GM12801 (cell line): ENCODE results near the gene TAS1R2.

Experiments used
- TF ChIP-seq, protein P1 (sequence below): IDR thresholded peaks from one replicate; pipeline ENCODE4 v1.5.1; 2011; ENCODE audit warnings: control low read depth; ENCODE audit not compliant: insufficient read length; ENCODE audit errors: extremely low read depth

TAS1R2 gene

DNA sequence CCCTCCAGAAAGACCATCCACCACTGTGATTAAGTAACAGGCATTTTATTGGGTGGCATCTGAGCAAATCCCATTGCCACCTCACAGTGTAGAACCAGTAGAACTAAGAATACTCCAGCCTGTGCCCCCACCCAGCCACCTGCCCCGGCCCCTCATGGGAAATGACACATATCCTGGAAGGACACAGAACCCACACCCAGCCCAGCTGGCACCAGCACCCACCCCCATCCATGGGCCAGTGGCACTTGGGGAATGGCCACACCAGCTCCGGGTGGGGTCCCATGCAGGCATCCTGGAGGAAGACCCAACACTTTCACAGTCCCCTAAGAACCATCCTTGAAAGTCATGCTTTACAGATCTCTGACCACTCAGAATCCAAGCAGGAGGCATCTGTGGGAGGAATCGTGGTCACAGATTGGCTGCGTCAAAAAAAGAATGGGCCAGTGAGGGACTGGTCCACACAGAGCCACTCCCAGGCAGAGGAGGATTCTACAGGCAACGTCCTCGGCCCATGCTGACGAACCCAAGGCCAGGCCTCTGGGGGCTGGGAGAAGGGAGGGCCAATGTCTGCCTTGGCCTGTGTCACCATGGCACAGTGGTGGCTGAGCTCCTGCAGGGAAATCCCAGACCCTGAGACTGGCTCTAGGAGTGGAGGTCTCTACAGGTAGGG lies 12.1 kb upstream of the TAS1R2 start:
- TF ChIP-seq, protein P1, sequence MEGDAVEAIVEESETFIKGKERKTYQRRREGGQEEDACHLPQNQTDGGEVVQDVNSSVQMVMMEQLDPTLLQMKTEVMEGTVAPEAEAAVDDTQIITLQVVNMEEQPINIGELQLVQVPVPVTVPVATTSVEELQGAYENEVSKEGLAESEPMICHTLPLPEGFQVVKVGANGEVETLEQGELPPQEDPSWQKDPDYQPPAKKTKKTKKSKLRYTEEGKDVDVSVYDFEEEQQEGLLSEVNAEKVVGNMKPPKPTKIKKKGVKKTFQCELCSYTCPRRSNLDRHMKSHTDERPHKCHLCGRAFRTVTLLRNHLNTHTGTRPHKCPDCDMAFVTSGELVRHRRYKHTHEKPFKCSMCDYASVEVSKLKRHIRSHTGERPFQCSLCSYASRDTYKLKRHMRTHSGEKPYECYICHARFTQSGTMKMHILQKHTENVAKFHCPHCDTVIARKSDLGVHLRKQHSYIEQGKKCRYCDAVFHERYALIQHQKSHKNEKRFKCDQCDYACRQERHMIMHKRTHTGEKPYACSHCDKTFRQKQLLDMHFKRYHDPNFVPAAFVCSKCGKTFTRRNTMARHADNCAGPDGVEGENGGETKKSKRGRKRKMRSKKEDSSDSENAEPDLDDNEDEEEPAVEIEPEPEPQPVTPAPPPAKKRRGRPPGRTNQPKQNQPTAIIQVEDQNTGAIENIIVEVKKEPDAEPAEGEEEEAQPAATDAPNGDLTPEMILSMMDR, result no peak

- TF ChIP-seq, protein P1, result no peak
These were observed 11.5 kb upstream of the TAS1R2 start for GRCh38 chr1:18870957-18871356.

- TF ChIP-seq, protein P1, result no peak
These were observed 10.6 kb upstream of the TAS1R2 start for GRCh38 chr1:18869847-18870594.

GRCh38 chr1:18868801-18869424 lies 9.5 kb upstream of the TAS1R2 start:
- TF ChIP-seq, protein P1, result no peak

- TF ChIP-seq, protein P1, result no peak
These were observed 8.9 kb upstream of the TAS1R2 start for GRCh38 chr1:18868354-18868753.

DNA sequence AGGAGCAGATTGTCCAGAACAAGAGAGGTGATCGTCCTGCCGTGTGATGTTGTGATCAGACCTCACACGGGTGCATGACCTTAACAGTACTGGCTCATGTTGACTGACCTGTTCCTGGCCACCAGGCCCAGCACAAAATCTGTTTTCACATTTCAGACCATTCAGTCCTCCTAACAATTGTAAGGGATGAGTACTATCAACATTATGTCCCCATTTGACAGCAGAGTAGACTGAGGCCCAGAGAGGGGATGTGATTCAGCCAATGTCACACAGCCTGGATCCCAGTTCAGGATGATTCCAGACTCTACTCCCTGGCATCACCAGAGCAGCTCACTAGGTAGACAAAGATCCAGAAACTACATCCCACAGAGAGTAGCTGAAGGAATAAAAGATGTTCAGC lies 7.4 kb upstream of the TAS1R2 start:
- TF ChIP-seq, protein P1, result no peak

- TF ChIP-seq, protein P1, result no peak
These were observed 6.9 kb upstream of the TAS1R2 start for GRCh38 chr1:18866314-18866713.
